NCI-H748 treated with DMSO at 0.1 percent for 48 hours (cell line): ENCODE results near the gene ERGIC1.
A peak's percentile ranks its signal among the peaks of the same experiment; 100 is the strongest.
"Not testable (repeated sequence)": the region's sequence is repeated elsewhere in the genome, so short reads cannot be mapped to it uniquely, and the experiment has no call there.

Experiments
- DNase-seq: peaks from one replicate; lab custom pipeline; 2025; lab: John Stamatoyannopoulos, UW

ERGIC1 gene, protein sequence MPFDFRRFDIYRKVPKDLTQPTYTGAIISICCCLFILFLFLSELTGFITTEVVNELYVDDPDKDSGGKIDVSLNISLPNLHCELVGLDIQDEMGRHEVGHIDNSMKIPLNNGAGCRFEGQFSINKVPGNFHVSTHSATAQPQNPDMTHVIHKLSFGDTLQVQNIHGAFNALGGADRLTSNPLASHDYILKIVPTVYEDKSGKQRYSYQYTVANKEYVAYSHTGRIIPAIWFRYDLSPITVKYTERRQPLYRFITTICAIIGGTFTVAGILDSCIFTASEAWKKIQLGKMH

DNA sequence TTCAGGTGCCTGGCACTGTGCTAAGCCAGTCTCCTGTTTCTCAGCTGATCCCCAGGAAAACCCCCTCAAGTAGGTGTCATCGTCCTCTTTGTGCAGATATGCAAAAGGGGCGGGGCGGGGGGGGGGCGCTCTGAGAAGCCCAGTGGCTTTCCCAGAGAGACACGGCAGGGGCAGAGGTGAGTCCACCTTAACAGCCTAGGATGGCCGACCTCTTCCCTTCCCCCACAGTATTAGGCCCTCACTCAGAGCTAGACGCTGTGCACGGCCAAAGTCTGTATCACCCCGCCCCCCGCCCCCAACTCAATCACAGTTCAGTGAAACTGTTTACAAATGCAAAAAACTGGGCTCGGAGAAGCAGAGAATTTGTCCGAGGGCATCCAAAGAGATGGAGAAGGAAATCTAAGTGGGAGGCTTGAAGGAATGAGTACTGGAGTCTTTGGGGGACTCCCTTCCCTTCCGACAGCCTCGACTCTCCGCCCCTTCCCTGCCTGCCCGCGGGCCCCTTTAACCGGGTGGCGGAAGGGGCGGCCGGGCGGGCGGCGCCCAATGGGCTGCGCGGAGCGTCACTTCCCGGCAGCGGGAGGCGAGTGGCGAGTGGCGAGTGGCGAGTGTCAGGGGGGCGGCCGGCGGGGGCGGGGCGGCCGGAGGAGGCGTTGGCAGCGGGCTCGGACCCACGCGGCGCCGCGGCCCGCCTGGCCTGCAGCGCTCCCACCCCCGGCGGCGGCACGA, at the start of gene ERGIC1:
TSS of gene ERGIC1 (plus strand) at position 566 of the 729 bp plus-strand sequence. CDS start at position 729, 163 bp downstream.
- DNase-seq = peak; percentile 43

DNA sequence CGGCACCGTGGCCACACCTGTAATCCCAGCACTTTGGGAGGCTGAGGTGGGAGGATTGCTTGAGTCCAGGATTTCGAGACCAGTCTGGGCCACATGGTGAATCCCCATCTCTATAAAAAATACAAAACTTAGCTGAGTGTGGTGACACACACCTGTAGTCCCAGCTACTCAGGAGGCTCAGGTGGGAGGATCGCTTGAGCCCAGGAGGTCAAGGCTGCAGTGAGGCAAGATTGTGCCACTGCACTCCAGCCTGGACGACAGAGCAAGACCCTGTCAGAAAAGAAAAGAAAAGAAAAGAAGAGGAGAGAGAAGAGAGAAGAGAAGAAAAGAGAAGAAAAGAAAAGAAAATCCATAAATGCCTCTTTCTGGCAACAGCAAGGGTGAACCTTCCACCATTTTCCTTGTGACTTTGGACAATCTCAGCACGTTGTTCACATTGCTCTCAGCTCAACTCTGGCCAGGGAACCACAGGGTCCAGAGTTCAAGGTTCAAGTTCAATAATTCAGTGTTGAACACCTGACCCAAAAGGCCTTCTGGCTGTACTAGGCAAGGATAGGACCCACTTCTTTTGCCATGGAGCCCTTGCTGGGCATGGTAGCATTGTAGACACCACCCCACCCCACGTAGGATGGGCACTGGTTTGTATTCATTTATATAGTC, 48.5 kb upstream of the ERGIC1 start:
- no peak for DNase-seq

DNA sequence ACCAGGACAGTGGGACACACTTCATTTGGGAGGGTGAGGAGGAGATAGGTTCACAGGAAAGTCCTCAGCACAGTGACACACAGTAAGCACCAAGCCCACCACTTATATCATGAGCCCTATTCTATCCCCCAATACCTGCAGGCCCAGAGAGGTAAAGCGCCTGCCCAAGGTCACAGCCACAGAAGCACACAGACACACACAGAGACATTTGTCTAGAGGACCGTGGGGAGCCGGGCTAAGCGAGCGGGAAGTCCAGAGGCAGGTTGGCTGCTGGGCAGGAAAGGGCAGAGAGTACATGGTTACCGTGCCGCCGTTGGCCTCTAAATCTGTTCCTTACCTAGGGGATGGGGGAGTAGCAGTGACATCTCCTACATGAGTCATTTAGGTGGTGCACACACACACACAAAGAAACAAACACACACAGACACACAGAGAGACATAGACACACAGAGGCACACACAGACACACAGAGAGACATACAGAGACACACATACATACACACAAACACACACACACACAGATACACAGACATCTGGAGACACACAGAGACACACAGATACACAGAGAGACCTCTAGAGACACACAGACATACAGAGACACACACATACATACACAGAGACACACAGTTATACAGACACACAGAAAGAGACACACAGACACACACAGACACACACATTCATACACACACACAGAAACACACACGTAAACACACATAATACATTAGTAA, 47.2 kb upstream of the ERGIC1 start:
- DNase-seq = no peak

DNA sequence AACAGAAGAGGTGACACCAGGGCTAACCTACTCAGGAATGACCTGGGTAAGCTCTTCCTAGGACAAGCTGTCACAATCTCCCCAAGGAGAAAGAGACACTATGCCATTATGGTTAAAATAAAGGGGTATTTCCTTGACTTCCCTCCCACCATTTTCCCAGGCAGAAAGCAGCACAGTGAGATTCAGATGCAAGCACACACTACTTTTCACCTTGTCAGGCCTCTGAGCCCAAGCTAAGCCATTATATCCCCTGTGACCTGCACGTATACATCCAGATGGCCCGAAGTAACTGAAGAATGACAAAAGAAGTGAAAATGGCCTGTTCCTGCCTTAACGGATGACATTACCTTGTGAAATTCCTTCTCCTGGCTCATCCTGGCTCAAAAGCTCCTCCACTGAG, 46.5 kb upstream of the ERGIC1 start:
- not testable (repeated sequence) for DNase-seq

DNA sequence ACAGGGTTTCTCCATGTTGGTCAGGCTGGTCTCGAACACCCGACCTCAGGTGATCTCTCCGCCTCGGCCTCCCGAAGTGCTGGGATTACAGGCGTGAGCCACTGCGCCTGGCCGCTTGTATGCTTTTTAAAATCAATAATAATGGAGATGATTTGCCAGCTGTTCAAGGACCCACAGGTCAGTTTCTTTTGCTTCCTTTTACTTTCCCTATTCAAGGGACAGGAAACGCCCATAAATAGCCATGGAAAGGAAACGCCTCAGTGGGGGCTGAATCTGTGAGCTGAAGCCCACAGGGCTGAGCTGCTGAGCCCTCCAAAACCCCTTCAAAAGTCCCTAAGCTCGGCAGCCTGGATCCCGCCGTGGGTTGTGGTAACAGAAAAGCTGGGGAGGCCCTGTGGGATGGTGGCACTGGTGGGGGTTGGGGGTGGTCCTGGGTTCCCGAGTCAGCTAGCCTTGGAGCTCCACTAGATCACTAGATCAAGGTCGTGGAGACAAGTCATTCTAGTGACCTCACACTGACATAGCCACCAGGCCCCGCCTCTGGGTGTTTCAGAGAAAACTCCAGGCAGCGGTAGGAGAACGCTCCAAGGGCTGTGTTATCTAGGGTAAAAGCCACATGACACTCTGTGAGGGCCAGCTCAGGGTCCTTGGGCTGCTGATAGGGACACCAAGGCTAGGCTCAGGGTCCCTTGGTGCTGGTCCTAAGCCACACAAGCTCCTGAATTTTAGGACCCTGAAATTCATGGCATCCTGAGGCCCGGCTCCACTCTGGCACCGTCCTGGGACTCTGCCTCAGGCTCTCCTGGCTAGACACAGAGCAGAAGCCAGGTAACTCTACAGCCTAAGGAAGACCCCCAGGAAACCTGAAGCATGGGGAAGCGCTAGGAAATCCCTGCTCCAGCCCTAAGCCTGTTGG, 45.0 kb upstream of the ERGIC1 start:
- no peak for DNase-seq

DNA sequence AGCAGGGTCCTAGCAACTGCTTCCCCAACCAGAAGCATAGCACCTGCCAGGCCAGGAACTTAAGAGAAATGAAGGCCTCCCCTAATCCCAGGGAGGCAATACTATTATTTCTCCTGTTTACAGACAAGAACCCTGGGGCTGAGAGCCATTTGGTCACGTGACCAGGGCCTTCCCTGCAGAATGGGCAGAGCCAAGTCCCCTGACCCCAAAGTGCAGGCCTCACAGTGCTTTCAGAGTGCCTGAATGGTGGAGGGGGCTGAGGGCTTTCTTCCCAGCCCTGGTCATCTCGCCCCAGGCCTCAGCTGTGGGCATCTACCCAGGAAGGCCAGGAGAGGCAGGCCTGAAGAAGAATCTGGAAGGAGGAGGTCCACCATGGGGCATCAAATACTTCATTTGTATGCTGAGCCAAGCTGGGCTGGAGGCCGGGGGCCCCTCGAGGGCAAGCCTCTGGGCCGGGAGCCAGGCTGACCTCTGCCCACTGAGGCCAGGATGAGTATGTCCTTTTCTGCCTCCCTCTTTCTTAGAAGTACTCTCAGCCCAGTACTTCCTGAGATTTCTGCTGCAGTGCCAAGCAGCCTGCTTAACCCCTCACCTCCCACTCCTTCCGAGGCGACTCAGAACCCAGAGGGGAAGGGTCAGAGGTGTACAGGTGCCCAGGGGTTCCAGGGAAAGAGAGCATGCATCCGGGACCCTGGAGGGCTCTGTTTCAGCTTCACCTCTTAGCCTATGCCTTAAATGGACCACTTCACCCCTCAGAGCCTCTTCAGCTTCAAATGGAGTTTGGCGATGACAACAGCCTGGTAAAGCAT, 44.2 kb upstream of the ERGIC1 start:
- no peak for DNase-seq

DNA sequence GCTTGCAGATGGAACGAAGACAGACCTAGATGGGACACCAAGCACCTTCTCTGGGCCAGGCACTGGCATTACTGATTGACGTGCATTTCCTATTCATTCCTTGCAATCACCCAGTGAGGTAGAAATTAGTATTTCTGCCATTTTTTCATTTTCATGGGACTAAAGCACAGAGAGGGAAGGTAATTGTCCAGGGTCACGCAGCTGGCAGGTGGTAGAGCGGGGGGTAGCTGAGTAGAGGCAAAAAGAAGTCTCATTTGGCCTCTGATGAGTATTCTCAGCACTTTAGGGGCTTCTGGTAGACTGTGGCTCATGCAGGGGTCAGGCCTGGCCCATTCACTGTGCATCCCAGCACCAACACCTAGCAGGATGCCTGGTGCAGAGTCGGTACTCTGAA, 43.6 kb upstream of the ERGIC1 start:
- no peak for DNase-seq

DNA sequence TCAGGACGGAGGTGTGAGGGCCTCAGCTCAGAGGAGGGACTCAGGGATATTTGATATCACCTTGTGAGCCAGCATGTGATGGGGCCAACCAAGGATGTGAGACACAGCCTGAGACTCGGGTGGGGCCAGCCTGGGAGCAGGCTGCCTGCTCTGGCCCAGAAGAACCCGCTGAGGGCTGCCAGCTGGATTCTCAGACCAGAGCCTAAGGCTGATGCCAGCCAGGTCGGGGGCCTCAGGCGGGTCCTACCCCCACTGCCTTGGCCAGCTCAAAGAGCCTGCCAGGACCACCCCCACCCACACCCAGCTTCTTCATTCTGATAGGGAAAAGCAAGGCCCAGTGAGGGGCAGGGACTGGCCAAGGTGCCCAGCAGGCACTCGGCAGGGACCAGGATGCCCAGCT, 42.8 kb upstream of the ERGIC1 start:
- DNase-seq = no peak

DNA sequence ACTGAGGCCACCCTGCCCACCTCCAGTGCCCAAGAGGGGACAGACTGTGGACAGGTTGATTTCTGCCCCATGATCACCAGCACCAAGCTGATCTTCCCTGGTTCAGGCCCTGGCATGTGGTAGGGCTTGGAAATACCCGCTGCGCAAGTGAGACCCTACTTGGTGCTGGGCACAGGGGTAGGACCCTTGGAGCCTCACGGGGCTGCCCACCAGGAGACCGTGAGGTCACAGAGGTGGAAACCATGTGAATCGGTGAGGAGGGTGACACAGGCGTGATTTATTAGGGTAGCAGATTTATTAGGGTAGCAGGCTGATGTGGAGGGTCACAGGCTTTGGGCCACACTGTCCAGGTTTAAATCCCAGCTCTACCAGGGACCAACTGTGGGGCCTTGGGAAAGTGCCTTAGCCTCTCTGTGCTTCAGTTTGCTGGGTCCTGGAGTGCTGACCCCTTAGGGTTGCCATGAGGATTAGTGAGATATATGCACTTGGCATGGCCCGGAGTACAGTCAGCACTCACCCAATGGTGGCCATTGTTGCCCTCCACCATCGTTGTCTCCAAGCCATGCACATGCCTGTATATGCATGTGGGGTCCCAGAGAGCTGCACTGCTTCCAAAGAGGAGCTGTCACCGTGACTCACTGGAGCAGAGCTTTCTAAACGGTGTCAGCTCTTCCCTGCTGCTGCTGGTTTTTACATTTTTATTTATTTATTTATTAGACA, 42.2 kb upstream of the ERGIC1 start:
- no peak for DNase-seq

DNA sequence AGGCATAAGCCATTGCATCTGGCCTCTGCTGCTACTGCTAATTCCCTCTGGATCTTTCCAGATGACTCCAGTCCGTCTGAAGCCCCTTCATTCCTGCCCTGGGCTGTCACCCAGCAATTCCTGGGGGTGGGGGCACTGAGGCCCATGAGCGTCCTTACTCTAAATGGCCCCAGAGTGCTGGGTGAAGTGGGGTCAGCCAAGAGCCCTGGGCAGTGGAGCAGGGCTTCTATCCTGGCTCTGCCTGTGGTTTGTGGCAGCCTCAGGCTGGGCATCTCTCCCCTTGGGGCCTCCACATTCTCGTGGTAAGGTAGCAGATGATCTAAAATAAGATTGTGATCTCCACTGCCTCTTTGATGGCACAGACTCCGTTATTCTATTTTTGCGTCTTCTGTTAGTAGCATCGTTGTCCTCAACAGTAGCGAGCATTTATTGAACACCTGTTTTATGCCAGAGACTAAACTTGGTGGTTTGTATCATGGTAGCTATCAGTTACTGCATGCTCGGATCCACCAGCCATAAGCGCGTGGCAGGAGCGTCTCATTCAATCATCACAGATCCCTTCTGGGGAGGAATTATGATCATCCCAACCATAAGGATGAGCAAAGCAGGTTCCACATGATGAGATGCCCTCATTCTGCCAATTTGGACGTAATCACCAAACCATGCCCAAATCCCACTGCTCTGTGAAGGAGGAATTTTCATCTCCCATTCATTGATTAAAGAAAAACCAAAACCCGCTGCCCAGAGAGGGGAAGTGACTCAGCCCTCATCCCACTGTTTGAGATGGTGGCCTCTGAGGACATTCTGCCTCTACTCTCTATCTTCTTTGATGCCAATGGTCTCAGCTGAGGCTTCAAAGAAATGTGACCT, 41.1 kb upstream of the ERGIC1 start:
- DNase-seq = no peak

DNA sequence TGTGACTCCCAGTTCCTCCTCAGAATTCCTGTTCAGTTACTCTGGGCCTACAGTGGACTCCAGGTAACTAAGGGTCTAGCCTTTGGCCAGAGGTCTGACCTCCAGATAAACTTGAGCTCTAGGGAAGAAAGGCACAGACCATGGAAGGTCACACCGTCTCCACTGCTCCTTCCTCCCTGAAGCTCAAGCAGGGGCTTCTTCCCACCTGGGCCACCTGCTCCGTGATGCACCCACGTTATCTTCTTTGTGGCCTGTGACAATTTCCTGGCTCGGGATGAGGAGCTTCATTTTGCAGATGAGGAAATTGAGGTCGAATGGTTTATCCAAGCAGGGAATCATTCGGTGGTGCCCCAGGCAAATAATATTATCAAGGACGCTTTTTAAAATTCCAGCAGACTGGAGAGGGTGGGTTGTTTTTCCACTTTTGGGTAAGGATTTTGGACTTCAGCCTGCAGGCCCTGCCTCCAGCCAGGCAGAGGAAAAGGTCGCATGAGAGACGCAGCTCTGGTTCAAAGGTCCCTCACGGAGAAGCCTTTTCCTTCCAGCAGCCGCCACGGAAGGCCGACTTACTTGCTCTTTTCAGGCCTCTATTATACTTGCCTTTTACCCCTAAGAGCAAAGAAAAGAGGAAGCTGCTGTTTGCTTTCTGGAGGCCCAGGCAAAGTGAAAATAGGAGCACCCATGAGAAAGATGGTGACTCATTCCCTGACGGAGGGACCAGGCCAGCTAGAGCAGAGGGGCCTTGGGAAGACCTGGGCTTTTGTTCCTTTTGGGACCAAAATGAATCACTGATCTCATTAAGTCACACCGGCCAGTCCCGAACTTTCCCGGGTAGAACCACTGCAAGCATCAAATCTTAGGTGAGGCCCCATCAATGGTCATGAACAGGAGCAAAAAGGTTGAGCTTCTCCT, 40.2 kb upstream of the ERGIC1 start:
- DNase-seq = no peak

DNA sequence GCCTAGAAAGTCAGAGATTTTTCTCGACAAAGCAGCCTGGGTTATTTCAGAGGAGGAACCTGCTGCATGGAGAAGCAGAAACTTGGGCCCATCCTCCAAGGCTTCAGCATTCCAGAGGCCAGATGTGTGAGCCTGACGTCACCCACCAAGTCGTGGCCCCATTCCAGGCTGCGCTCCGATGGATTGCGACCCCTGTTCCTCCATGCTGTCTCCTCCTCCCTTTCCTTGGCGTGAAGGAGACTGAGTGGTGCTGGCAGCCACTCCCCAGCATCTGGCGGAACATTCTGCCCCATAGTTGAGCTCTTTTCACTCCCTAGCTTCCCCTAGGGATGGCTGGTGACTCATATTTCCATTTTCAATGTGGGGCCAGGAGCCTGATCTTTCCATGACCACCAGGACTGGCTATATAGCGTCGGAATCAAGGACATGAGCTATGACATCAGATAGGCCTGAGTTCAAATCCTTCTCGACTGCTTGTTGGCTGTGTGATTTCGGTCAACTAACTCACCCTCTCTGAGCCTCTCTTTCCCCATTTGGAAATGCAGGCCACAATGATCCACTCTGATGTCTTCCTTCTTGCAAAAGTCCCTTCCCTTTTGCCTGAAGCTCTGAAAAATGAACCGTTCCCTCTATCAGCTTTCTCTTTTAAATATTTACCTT, 38.6 kb upstream of the ERGIC1 start:
- DNase-seq = no peak

DNA sequence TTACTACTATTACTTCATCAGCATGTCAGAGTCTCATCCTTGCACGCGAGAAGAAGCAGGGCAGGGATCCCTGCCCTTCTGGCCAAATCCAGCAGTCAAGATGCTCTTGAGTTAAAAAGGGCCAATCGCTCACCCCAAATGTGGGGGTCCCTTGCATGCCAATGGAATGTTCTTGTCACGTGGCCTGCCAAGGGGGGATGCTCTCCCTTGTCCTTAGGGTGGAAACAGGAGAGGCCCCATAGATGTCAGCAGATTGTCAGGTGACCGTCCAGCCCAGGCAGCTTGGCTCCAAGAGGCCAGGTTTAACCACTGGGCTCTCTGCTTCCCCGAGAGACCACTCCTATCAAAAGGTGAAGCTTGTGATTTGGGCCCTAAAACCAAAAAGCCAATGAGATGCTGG, 37.7 kb upstream of the ERGIC1 start:
- no peak for DNase-seq

DNA sequence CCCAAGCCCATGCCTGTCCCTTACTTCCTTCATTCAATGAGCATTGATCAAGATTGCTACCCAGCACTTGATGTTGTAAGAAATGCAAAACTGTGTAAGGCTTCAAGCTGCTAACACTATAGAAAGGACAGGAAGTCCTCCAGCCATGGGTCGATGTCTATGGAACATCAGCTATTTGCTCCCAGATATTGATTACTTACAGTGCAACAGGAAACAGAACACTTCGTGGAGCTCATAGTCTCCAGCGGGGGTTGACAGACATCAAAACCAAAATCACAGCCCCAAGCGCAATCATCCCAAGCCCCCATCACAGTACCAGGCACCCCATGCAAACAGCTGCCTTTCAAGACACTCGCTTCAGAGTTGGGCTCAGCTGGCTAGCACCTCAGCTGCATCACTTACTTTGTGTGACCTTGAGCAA, 36.3 kb upstream of the ERGIC1 start:
- DNase-seq = no peak

DNA sequence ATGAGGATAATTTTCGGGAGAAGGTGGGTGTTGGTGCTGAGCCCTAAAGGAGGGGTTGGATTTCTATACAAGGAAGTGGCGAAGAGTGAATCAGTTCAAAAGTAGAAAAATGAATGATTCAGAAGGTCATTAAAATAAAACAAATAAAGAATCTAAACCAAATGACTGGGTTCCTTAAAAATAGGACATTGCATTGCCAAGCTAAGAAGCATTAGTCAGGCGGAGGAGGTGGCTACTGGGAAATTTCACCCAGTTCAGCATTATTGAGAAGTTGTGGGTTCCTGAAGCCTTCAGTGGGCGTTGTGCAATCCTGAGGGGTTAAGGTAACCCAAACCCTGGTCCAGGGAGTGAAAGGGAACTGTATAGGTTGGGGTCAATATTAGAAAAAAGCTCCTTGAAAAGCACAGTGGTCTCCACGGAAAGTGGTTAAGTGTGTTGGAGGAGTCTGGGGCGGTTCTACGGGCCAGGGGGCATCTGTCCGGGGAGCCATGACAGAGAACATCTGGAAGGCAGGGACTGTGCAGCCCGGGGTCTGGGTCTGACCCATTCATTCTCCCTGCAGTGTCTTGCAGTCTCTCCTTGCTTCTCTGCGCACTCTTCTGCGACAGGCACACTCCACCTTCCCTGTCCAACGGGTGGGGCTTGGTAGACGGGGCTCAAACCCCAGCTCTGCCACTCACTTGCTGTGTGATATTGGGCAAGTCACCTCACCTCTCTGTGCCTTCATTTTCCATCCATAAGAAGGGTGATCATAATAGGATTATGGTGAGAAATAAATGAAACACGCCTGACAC, 35.4 kb upstream of the ERGIC1 start:
- DNase-seq = no peak

DNA sequence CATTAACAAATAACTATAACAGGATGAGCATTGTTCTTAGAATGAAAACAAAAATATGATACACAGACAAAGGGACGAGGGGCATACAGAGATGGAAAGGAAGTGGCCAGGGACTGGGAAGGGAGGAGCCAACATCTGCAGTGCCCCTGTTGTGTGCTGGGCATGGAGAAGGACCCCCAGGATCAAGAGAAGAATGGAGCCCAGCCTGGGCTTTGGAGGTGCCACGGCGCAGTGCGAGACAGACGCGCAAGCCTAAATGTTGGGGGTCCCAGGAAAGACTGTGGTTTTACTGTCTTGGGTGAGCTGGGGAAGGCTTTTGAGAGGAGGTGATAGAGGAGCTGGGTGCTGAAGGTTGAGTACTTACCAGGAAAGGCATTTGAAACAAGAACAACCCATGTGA, 34.6 kb upstream of the ERGIC1 start:
- no peak for DNase-seq
